NCI-H82 treated with DMSO at 0.1 percent for 48 hours (cell line): Measurements from ENCODE around the gene CEP72.
"Not testable (repeated sequence)": the region's sequence is repeated elsewhere in the genome, so short reads cannot be mapped to it uniquely, and the experiment has no call there.

Experiments used
- DNase-seq: peaks from one replicate; lab custom pipeline; 2025; ENCODE audit not compliant: unreplicated experiment; lab: John Stamatoyannopoulos, UW

CEP72 gene

GRCh38 chr5:696753-697702, 84.9 kb downstream of the CEP72 start:
- DNase-seq, result not testable (repeated sequence)
